GM10266 (cell line): Measurements from ENCODE around the gene ZEB1.
"Not testable (repeated sequence)": the region's sequence is repeated elsewhere in the genome, so short reads cannot be mapped to it uniquely, and the experiment has no call there.

ENCODE experiments used
- DNase-seq: peaks from one replicate; pipeline ENCODE4 v3.0.0; 2012; ENCODE audit errors: extremely low spot score
- CTCF ChIP-seq: IDR thresholded peaks from 2 replicates; pipeline ENCODE4 v1.5.1; 2012; ENCODE audit warnings: mild to moderate bottlenecking, low read depth; ENCODE audit not compliant: control insufficient read depth, insufficient read depth; ENCODE audit errors: missing control alignments

ZEB1 gene

GRCh38 chr10:31413325-31413724 lies 94.3 kb downstream of the ZEB1 start:
- no peak for TF ChIP-seq CTCF
- no peak for DNase-seq

DNA sequence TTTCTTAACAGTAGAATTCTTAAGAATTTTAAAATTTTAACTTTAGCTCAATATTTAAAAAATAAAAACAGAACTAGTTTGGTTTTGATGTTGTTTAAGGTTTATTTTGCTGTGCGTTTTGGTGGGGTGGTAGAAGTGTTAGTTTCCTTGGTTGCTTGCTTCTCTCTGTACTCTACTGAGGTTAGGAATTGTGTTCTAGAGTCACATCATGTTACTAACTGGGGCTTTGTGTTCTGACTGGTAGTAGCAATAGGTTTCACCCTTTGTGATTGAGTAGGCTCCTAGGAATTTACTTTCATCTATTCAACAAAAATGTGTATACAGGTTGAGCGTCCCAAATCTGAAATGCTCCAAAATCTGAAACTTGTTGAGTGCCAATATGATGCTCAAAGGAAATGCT lies 99.5 kb downstream of the ZEB1 start:
- no peak for DNase-seq
- no peak for TF ChIP-seq CTCF

DNA sequence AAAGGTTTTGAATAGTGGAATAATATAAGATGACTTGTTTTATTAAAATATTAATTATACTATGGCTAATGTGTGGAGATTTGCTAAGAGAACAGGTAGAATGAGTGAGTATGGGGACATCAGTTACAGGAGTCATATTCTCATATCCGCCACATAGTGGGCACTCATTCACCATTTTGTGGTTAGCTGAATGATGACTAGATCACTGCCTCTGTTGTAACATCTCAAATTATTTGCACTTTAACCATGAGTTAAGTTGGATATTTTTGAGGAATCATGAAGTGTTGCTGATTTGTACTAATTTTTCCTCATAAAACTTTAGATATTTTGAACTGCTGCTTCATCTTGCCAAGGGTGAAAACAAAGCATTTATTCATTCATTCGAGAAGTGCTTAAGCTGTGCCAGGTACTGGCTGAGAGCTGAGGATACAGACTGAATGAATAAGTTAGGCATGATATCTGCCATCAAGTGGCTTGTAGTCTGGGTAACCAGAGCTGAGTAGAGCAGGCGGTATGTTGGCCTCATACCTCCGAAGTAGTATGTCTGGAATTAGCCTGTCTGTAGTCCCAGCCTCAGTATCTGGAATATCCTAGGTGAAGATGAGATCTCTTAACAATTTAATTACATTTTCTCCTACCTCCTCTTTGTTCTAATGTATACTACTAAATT lies 100.5 kb downstream of the ZEB1 start:
- no peak for TF ChIP-seq CTCF
- DNase-seq = no peak

DNA sequence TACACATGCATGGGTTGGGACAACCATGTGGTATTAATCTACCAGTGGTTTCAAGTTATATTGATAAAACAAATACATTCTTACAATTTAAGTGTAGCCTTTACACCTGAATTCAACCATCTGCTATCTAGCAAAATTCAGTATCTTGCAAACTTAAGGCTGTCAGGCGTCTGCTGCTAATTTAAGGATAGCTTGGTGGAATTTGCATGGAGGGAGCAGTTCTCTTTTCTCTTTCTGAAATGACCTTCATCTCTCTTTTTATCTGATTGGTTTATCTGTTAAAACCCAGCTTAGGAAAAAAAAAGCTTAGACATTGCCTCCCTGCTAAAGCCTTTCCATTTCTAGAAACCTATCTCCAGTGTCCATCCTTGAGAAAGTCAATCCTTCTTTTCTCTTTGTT lies 102.3 kb downstream of the ZEB1 start:
- no peak for TF ChIP-seq CTCF
- DNase-seq = no peak

GRCh38 chr10:31422634-31423033 lies 103.6 kb downstream of the ZEB1 start:
- TF ChIP-seq CTCF = no peak
- no peak for DNase-seq

DNA sequence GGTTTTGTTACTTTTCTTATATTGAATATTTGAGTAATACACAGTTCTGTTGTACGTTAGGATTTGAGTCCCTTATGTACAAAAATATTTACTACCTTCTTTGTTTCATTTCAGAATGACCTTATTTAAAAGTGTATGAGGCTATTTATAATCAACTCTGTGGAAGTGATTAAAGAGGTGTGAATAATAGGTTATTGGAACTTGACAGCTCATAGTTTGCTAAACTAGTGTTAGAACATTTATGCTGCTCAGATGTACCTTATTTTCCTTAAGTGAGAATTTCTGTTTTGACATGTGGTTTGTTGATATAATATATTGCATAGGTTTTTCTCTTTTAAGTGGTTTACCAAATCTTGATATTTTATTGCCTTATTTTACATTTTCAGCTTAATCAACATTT lies 105.5 kb downstream of the ZEB1 start:
- DNase-seq = no peak
- no peak for TF ChIP-seq CTCF

DNA sequence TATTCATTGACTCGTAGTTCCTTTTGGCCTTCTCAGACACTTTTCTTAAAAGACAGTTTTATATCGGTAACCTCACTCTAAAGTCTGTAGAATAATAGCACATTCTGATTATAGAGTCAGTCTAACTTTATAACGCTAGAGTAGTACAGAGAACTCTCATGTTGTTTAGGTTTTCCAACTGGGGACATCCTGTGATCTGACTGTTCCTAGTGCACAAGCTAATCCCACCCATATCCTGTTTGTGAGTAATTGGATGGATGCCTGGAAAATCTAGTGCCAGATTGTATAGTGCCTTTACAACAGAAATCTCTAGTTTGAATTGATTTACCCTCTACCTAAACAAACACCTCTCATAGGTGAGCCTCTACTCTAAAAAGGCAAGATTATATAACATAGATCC lies 107.4 kb downstream of the ZEB1 start:
- no peak for TF ChIP-seq CTCF
- DNase-seq = no peak

GRCh38 chr10:31427334-31427733 lies 108.3 kb downstream of the ZEB1 start:
- not testable (repeated sequence) for DNase-seq

DNA sequence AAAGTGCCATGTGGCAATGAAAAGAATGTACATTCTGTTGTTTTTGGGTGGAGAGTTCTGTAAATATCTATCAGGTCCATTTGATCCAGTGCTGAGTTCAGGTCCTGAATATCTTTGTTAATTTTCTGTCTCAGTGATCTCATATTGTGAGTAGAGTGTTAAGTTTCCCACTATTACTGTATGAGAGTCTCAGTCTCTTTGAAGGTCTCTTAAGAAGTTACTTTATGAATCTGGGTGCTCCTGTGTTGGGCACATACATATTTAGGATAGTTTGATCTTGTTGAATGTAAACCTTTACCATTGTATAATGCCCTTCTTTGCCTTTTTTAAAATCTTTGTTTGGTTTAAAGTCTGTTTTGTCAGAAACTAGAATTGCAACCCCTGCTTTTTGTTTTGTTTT lies 109.5 kb downstream of the ZEB1 start:
- DNase-seq = not testable (repeated sequence)
